ENCODE measurements around the gene TRAPPC10. TPM values are rescaled to one million over a fixed set of nuclear protein-coding genes. Genes with fewer than 3 reads are reported as not detected.

The TRAPPC10 gene
- total and polyA plus RNA-seq, 9 of the 15 experiments (the other 6 are each of a cell fraction or from before 2014, with no cell fraction given) = 1.1 to 33.8 (median 24.3) TPM

DNA sequence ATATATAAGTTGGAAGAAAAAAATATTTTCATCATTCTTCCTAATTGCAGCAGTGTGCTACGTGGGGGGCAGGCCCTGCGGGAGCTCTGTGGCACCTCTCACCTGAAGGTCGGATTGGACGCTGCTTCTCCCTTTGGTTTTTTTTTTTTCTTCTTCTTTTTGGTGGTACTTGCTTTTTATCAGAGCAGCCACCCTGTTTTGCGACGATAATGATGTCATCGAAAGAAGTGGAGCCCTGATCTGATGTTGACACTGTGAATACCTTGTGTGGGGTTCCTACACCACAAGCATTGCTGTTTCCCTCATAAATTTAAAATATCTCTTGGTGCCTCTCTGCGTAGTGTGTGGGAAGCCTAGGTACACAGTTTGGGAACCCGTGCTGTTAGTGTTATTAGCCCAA, 5.5 kb downstream of the TRAPPC10 start (continued):
- TF ChIP-seq MGA (IDR thresholded peaks at IDR 0.05) (no peak), ZEB2 (IDR thresholded peaks at IDR 0.05) (peak; percentile 75), ZNF24 (IDR thresholded peaks at IDR 0.05) (no peak), MYBL2 (IDR thresholded peaks at IDR 0.05; ENCODE audit: low read depth) (no peak), MYBL2 (CRISPR knock-in tag; IDR thresholded peaks at IDR 0.05; ENCODE audit: borderline replicate concordance) (no peak), CREM (IDR thresholded peaks at IDR 0.05; ENCODE audit: low read depth) (peak; percentile 91), RHOXF2B (CRISPR knock-in tag; conservative IDR thresholded peaks at IDR 0.05) (no peak), KLF16 (IDR thresholded peaks at IDR 0.05) (peak; percentile 2; the same call in 1 of the 2 replicates), ZNF280A (IDR thresholded peaks at IDR 0.05; ENCODE audit: low read depth, partially characterized antibody) (no peak), ZC3H8 (IDR thresholded peaks at IDR 0.05) (no peak), ZFX (CRISPR knock-in tag; IDR thresholded peaks at IDR 0.05) (0 out of 2 replicates have a peak, but pooled peaks have one; percentile 22), IFI16 (CRISPR knock-in tag; IDR thresholded peaks at IDR 0.05) (no peak), FOXJ3 (CRISPR knock-in tag; IDR thresholded peaks at IDR 0.05) (no peak), SRF (CRISPR knock-in tag; IDR thresholded peaks at IDR 0.05) (peak in 1 of 2 experiments; percentile 45; a peak in 1 of 4 replicates), SAP30 (IDR thresholded peaks at IDR 0.05; ENCODE audit: borderline replicate concordance, insufficient read depth, low read depth, low read length, poor library complexity, severe bottlenecking) (no peak), MBD2 (IDR thresholded peaks at IDR 0.05; ENCODE audit: borderline replicate concordance, low read depth) (0 out of 2 replicates have a peak, but pooled peaks have one; percentile 45), SMARCB1 (IDR thresholded peaks at IDR 0.05; ENCODE audit: insufficient read length, low read depth) (no peak), KDM1A (IDR thresholded peaks at IDR 0.05) (peak in 1 of 2 experiments; percentile 7; a peak in 1 of 4 replicates), SMAD3 (CRISPR knock-in tag; conservative IDR thresholded peaks at IDR 0.05) (no peak)

Measured in K562 (cell line).